Epithelial cell of proximal tubule (primary cell): ENCODE measurements around the gene TCEAL9. TPM values are rescaled to one million over a fixed set of nuclear protein-coding genes. Genes with fewer than 3 reads are reported as not detected.

Source experiments
- DNase-seq: peaks from one replicate; pipeline ENCODE4 v3.0.0-alpha.2; 2011; ENCODE audit warnings: low read depth
- H3K4me3 ChIP-seq: 2 replicates; pipeline ENCODE4 v1.5.1; 2011; ENCODE audit warnings: low read depth, mild to moderate bottlenecking, low read length
- CTCF ChIP-seq: conservative IDR thresholded peaks from 2 replicates; pipeline ENCODE4 v1.5.1; 2012; ENCODE audit warnings: low read depth, mild to moderate bottlenecking, low read length
- total RNA-seq: library from RNA; depleted of rRNA; stranded (reverse); fragments of >200 nt; gene quantifications from 2 replicates; pipeline ENCODE4 v1.2.3, GENCODE V29; 2015

Gene TCEAL9
- total RNA-seq, 1 donor from 2014 or later: 161 TPM

DNA sequence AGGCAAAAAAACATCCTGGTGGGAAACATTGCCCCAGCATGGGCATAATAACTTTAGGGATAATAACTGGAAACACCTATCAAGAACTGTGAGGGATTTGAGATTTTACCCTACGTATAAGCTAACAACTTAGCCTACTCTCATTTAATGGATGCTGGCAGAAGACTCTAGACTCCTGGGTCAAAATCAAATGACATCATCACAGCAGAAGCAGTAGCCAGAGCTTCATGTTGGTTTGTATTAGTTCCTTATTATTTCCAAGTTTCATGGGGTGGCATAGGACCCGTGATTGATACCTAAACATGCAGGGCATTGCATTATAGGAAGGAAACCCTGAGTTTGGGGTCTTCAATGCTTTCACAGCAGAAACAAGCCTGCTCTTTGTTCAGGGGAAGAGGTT lies 4.6 kb downstream of the TCEAL9 start:
- DNase-seq: no peak
- no peak overlapping the region for H3K4me3 ChIP-seq
- no peak for TF ChIP-seq CTCF

GRCh38 chrX:103361798-103362197 lies 5.5 kb downstream of the TCEAL9 start:
- H3K4me3 ChIP-seq: no peak overlapping the region
- no peak for TF ChIP-seq CTCF
- DNase-seq: no peak

DNA sequence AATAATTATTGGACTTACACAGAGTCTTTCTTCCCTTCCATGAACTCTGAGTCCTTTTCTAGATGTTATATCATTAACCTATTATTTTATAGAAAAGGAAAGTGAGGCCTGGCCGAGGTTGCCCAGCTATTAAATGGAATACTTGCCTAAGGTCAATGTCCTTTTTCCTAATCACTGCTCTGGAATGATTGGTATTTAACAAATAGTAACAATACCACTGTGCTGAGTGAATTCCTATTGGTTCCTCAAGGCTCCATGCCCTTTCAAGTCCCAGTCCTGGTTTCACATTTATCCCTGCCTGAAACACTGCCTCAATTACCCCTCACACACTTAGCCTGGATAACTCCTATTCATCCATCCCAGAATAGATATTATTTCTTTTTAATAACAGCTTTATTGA lies 6.2 kb downstream of the TCEAL9 start:
- DNase-seq: no peak
- H3K4me3 ChIP-seq: no peak overlapping the region
- TF ChIP-seq CTCF: no peak

DNA sequence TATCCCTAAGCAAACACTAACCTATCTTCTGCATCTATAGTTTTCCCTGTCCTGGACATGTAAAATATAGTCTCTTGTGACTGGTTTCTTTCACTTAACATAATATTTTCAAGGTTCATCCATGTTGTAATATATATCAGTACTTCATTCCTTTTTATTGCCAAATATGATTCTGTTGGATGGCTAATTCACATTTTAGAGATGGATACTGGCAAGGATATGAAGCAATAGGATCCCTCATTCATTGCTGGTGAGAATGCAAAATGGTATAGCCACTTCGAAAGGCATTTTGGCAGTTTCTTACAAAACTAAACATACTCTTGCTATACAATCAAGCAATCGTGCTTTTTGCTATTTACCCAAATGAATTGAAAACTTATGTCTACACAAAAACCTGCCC lies 6.7 kb downstream of the TCEAL9 start:
- no peak for DNase-seq
- no peak overlapping the region for H3K4me3 ChIP-seq
- no peak for TF ChIP-seq CTCF

DNA sequence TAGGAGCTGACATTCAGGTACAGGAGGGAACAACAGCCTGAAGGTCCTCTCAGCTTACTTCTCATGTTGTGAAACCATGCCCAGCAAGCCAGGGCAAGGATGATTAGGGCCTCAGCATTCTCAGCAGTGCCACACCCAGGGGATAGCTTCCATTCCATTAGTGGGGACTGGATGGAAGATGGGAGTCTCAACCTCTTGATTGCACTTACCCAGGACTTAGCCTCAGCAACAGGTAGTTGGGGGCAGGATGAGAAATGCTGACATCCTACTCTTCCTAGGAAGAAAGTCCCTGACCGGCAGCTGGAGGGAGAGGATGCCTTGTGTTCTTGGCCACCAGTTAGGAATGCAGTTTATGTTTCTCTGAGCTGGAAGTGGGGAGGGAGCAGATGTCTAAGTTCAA lies 11.2 kb downstream of the TCEAL9 start:
- no peak for TF ChIP-seq CTCF
- DNase-seq: no peak

GRCh38 chrX:103369479-103369878 lies 13.2 kb downstream of the TCEAL9 start:
- DNase-seq: no peak
- H3K4me3 ChIP-seq: no peak overlapping the region
- no peak for TF ChIP-seq CTCF

More for the DNA sequence above, 11.2 kb downstream of the TCEAL9 start:
- H3K4me3 ChIP-seq: no peak overlapping the region

- no peak overlapping the region for H3K4me3 ChIP-seq
- no peak for TF ChIP-seq CTCF
- DNase-seq: no peak
Measured at GRCh38 chrX:103372886-103373285, 16.6 kb downstream of the TCEAL9 start.
